ENCODE results near the gene ATP4B. TPM values are rescaled to one million over a fixed set of nuclear protein-coding genes. Genes with fewer than 3 reads are reported as not detected.

The ATP4B gene
- total RNA-seq, 1 experiment from 2014 or later, result not detected

GRCh38 chr13:113616281-113616906 is 41.6 kb downstream of the ATP4B start:
- intact Hi-C loops (cut with micrococcal nuclease; ENCODE audit: unreplicated experiment), result no loop called here
- H3K4me3 ChIP-seq (ENCODE audit: low read depth, low read length, poor library complexity, severe bottlenecking), result no peak overlapping the region

GRCh38 chr13:113613789-113614379 is 44.1 kb downstream of the ATP4B start:
- Histone ChIP-seq H3K4me1 (ENCODE audit: insufficient read depth, low read length, poor library complexity, severe bottlenecking) (no peaks in the 10 kb centered on the region), H3K27ac (ENCODE audit: low read depth, low read length, poor library complexity, severe bottlenecking) (no peak overlapping the region), H3K4me3 (ENCODE audit: low read depth, low read length, poor library complexity, severe bottlenecking) (no peak overlapping the region), H3K36me3 (ENCODE audit: insufficient read depth, low read length, poor library complexity, severe bottlenecking) (peaks cover 28% of the 10 kb centered on the region), H3K27me3 (replicated peaks; ENCODE audit: insufficient read depth, low read depth, low read length, poor library complexity) (no peaks in the 10 kb centered on the region), H3K9me3 (ENCODE audit: low read depth, low read length, poor library complexity, severe bottlenecking) (no peaks in the 10 kb centered on the region)
- no peak for DNase-seq (ENCODE audit: low spot score)
- POLR2A ChIA-PET (ENCODE audit: low non-redundant PET), result no interaction called here
- CTCF ChIA-PET, result no interaction called here
- BruUV-seq (replicated peaks), result TSS peak; percentile 14
- TF ChIP-seq EZH2 (IDR thresholded peaks at IDR 0.05; ENCODE audit: borderline replicate concordance, low read depth, low read length, poor library complexity, severe bottlenecking) (no peak), CTCF (conservative IDR thresholded peaks at IDR 0.05; ENCODE audit: low read depth, low read length) (no peak)
- intact Hi-C loops (cut with micrococcal nuclease; ENCODE audit: unreplicated experiment), result no loop called here

More at GRCh38 chr13:113616281-113616906, 41.6 kb downstream of the ATP4B start:
- Histone ChIP-seq H3K9me3 (ENCODE audit: low read depth, low read length, poor library complexity, severe bottlenecking) (no peaks in the 10 kb centered on the region), H3K36me3 (ENCODE audit: insufficient read depth, low read length, poor library complexity, severe bottlenecking) (peaks cover 26% of the 10 kb centered on the region), H3K4me1 (ENCODE audit: insufficient read depth, low read length, poor library complexity, severe bottlenecking) (no peaks in the 10 kb centered on the region), H3K27ac (ENCODE audit: low read depth, low read length, poor library complexity, severe bottlenecking) (no peak overlapping the region), H3K27me3 (replicated peaks; ENCODE audit: insufficient read depth, low read depth, low read length, poor library complexity) (no peaks in the 10 kb centered on the region)
- no peak for DNase-seq (ENCODE audit: low spot score)
- CTCF ChIA-PET, result interaction anchor here (0.5 kb wide), 1 partner anchor 702 kb away, joined by 8 read pairs; no protein-coding TSS in a partner anchor
- no TSS peak for BruUV-seq (replicated peaks)
- POLR2A ChIA-PET (ENCODE audit: low non-redundant PET), result no interaction called here
- TF ChIP-seq CTCF (conservative IDR thresholded peaks at IDR 0.05; ENCODE audit: low read depth, low read length) (no peak), EZH2 (IDR thresholded peaks at IDR 0.05; ENCODE audit: borderline replicate concordance, low read depth, low read length, poor library complexity, severe bottlenecking) (no peak)

- ChIA-PET CTCF (no interaction called here), POLR2A (ENCODE audit: low non-redundant PET) (no interaction called here)
- Histone ChIP-seq H3K27me3 (replicated peaks; ENCODE audit: insufficient read depth, low read depth, low read length, poor library complexity) (no peaks in the 10 kb centered on the region), H3K9me3 (ENCODE audit: low read depth, low read length, poor library complexity, severe bottlenecking) (no peaks in the 10 kb centered on the region), H3K4me1 (ENCODE audit: insufficient read depth, low read length, poor library complexity, severe bottlenecking) (no peaks in the 10 kb centered on the region), H3K4me3 (ENCODE audit: low read depth, low read length, poor library complexity, severe bottlenecking) (no peak overlapping the region), H3K36me3 (ENCODE audit: insufficient read depth, low read length, poor library complexity, severe bottlenecking) (peaks cover 22% of the 10 kb centered on the region), H3K27ac (ENCODE audit: low read depth, low read length, poor library complexity, severe bottlenecking) (no peak overlapping the region)
- intact Hi-C loops (cut with micrococcal nuclease; ENCODE audit: unreplicated experiment), result no loop called here
- no peak for TF ChIP-seq EZH2 (IDR thresholded peaks at IDR 0.05; ENCODE audit: borderline replicate concordance, low read depth, low read length, poor library complexity, severe bottlenecking)
- TF ChIP-seq CTCF (conservative IDR thresholded peaks at IDR 0.05; ENCODE audit: low read depth, low read length), result no peak
- no peak for DNase-seq (ENCODE audit: low spot score)
- TSS peak; percentile 31 for BruUV-seq (replicated peaks)
These were observed 45.4 kb downstream of the ATP4B start for GRCh38 chr13:113612607-113613006.

Data from A673 (cell line).